Measurements from ENCODE around the gene CLDN1.

The CLDN1 gene

GRCh38 chr3:190345878-190346277, 23.6 kb upstream of the CLDN1 start:
- TF ChIP-seq CTCF (conservative IDR thresholded peaks at IDR 0.05; ENCODE audit: low read depth, low read length): no peak
- H3K4me3 ChIP-seq (ENCODE audit: low read length): no peak overlapping the region

GRCh38 chr3:190345027-190345821, 23.0 kb upstream of the CLDN1 start:
- DNase-seq (ENCODE audit: low read depth): peak; percentile 54
- peak overlapping the region; percentile 10 for H3K4me3 ChIP-seq (ENCODE audit: low read length)

More at GRCh38 chr3:190345878-190346277, 23.6 kb upstream of the CLDN1 start:
- DNase-seq (ENCODE audit: low read depth): no peak

GRCh38 chr3:190340071-190340470, 17.8 kb upstream of the CLDN1 start:
- DNase-seq (ENCODE audit: low read depth): no peak
- no peak for TF ChIP-seq CTCF (conservative IDR thresholded peaks at IDR 0.05; ENCODE audit: low read depth, low read length)
- no peak overlapping the region for H3K4me3 ChIP-seq (ENCODE audit: low read length)

More at GRCh38 chr3:190345027-190345821, 23.0 kb upstream of the CLDN1 start:
- TF ChIP-seq CTCF (conservative IDR thresholded peaks at IDR 0.05; ENCODE audit: low read depth, low read length): no peak

GRCh38 chr3:190339130-190339529, 16.9 kb upstream of the CLDN1 start:
- no peak overlapping the region for H3K4me3 ChIP-seq (ENCODE audit: low read length)
- DNase-seq (ENCODE audit: low read depth): no peak
- TF ChIP-seq CTCF (conservative IDR thresholded peaks at IDR 0.05; ENCODE audit: low read depth, low read length): no peak

- DNase-seq (ENCODE audit: low read depth): no peak
Measured at GRCh38 chr3:190338717-190339116, 16.5 kb upstream of the CLDN1 start.

GRCh38 chr3:190337301-190337700, 15.1 kb upstream of the CLDN1 start:
- DNase-seq (ENCODE audit: low read depth): no peak
- no peak overlapping the region for H3K4me3 ChIP-seq (ENCODE audit: low read length)
- no peak for TF ChIP-seq CTCF (conservative IDR thresholded peaks at IDR 0.05; ENCODE audit: low read depth, low read length)

More at GRCh38 chr3:190338717-190339116, 16.5 kb upstream of the CLDN1 start:
- H3K4me3 ChIP-seq (ENCODE audit: low read length): no peak overlapping the region
- TF ChIP-seq CTCF (conservative IDR thresholded peaks at IDR 0.05; ENCODE audit: low read depth, low read length): peak; percentile 15

All from retinal pigment epithelial cell (primary cell).